Measurements from ENCODE around the gene KRTAP10-10. TPM values are rescaled to one million over a fixed set of nuclear protein-coding genes. Genes with fewer than 3 reads are reported as not detected.

KRTAP10-10 gene
- total RNA-seq, 4 donors from 2014 or later: not detected

- peaks cover 16 to 26% (median 22%) of the 10 kb centered on the region in 3 donors for H3K27me3 ChIP-seq
- no peaks in the 10 kb centered on the region for H3K9me3 ChIP-seq
- intact Hi-C loops (cut with DNase I; ENCODE audit: low total_unique reads) (no loop called here), in situ Hi-C loops (cut with MboI; ENCODE audit: low sequenced_read_pairs in 4 of 4) (no loop called here)
- no peaks in the 10 kb centered on the region for H3K4me1 ChIP-seq
- no peak overlapping the region for H3K27ac ChIP-seq
- DNase-seq: no peak
- TF ChIP-seq POLR2A (IDR thresholded peaks at IDR 0.05) (no peak), CTCF (IDR thresholded peaks at IDR 0.05 in 4 of 5, conservative IDR thresholded peaks at IDR 0.05 in 1 of 5) (no peak)
- H3K36me3 ChIP-seq: no peaks in the 10 kb centered on the region
- ATAC-seq: no peak
- no peak overlapping the region for H3K4me3 ChIP-seq
Observed at GRCh38 chr21:44686843-44687561, 49.8 kb downstream of the KRTAP10-10 start.

- Histone ChIP-seq H3K9me3 (peaks cover 0 to under 1% (median 0%) of the 10 kb centered on the region in 3 donors), H3K4me3 (no peak overlapping the region), H3K4me1 (no peaks in the 10 kb centered on the region), H3K36me3 (no peaks in the 10 kb centered on the region), H3K27ac (no peak overlapping the region), H3K27me3 (peaks cover 16 to 26% (median 22%) of the 10 kb centered on the region in 3 donors)
- in situ Hi-C loops (cut with MboI; ENCODE audit: low sequenced_read_pairs in 4 of 4): no loop called here
- intact Hi-C loops (cut with DNase I; ENCODE audit: low total_unique reads): no loop called here
- ATAC-seq (no peak), DNase-seq (no peak)
- TF ChIP-seq POLR2A (IDR thresholded peaks at IDR 0.05): no peak
- TF ChIP-seq CTCF (IDR thresholded peaks at IDR 0.05 in 4 of 5, conservative IDR thresholded peaks at IDR 0.05 in 1 of 5): no peak
Observed at GRCh38 chr21:44687671-44688070, 50.5 kb downstream of the KRTAP10-10 start.

Other genes starting within 250 kb of the KRTAP10-10 start
- gene LRRC3, start 181.8 kb upstream of the KRTAP10-10 start, total RNA-seq: under 1 TPM; 0.36 to 0.70 (median 0.55) TPM
- gene KRTAP10-1, start 97.2 kb upstream of the KRTAP10-10 start, total RNA-seq: not detected
- gene KRTAP10-2, start 85.9 kb upstream of the KRTAP10-10 start, total RNA-seq: not detected
- not detected for gene KRTAP10-3, start 78.6 kb upstream of the KRTAP10-10 start, total RNA-seq
- gene KRTAP10-4, start 63.6 kb upstream of the KRTAP10-10 start, total RNA-seq: not detected
- not detected for gene KRTAP10-5, start 56.8 kb upstream of the KRTAP10-10 start, total RNA-seq
- not detected for gene KRTAP10-6, start 44.9 kb upstream of the KRTAP10-10 start, total RNA-seq
- gene KRTAP10-7, start 36.8 kb upstream of the KRTAP10-10 start, total RNA-seq: not detected
- gene KRTAP10-8, start 25.3 kb upstream of the KRTAP10-10 start, total RNA-seq: not detected
- gene KRTAP10-9, start 10.3 kb upstream of the KRTAP10-10 start, total RNA-seq: not detected
- gene KRTAP10-11, start 9.1 kb downstream of the KRTAP10-10 start, total RNA-seq: not detected
- gene KRTAP12-4, start 17.3 kb downstream of the KRTAP10-10 start, total RNA-seq: not detected
- not detected for gene KRTAP12-3, start 20.6 kb downstream of the KRTAP10-10 start, total RNA-seq
- gene KRTAP12-2, start 29.6 kb downstream of the KRTAP10-10 start, total RNA-seq: not detected
- not detected for gene KRTAP12-1, start 44.8 kb downstream of the KRTAP10-10 start, total RNA-seq
- not detected for gene KRTAP10-12, start 59.8 kb downstream of the KRTAP10-10 start, total RNA-seq
- gene TSPEAR, start 74.2 kb downstream of the KRTAP10-10 start, total RNA-seq: not detected
- 10 to 100 TPM; 64.2 to 83.8 (median 73.3) TPM for gene UBE2G2, start 164.5 kb downstream of the KRTAP10-10 start, total RNA-seq
- gene SUMO3, start 180.7 kb downstream of the KRTAP10-10 start, total RNA-seq: 10 to 100 TPM; 49.0 to 85.9 (median 63.7) TPM
- gene PTTG1IP, start 236.3 kb downstream of the KRTAP10-10 start, total RNA-seq: 100 to 1,000 TPM; 116 to 217 (median 127) TPM